ENCODE data around the gene SREBF1. TPM values are rescaled to one million over a fixed set of nuclear protein-coding genes. Genes with fewer than 3 reads are reported as not detected.

Gene SREBF1
- total and polyA plus RNA-seq, 2 of the 8 experiments (the other 6 are each of a cell fraction or from before 2014, with no cell fraction given), result 28.6 to 70.8 TPM

- no peak overlapping the region for H4K91ac ChIP-seq (replicated peaks; ENCODE audit: insufficient read length, low read length)
- H3K79me2 ChIP-seq (ENCODE audit: control insufficient read depth in 1 of 2, insufficient read depth in 2 of 2, low read length in 2 of 2), result no peaks in the 10 kb centered on the region
- ChIA-PET POLR2A (ENCODE audit: partially characterized antibody) (interaction anchor here (12.1 kb wide), 1 partner anchor 13 kb away, joined by 122 read pairs; the partner anchor contains the start of gene SREBF1), CTCF (ENCODE audit: partially characterized antibody) (interaction anchor here (1.1 to 26.2 kb wide), 6 partner anchors 9 to 124 kb away, joined by 3 to 404 read pairs (median 6); no protein-coding TSS in a partner anchor)
- H3K4me1 ChIP-seq (replicated peaks in 1 of 4; ENCODE audit: control insufficient read depth in 3 of 4, insufficient read depth in 4 of 4, low read length in 3 of 4), result peaks cover 0 to 21% (median 13%) of the 10 kb centered on the region in 4 experiments; a peak in 6 of 7 replicates
- no peak overlapping the region for H4K8ac ChIP-seq (ENCODE audit: extremely low read depth, insufficient read depth, low read length)
- H3K36me3 ChIP-seq (ENCODE audit: control insufficient read depth in 2 of 4, insufficient read depth in 4 of 4, low read length in 3 of 4), result no peaks in the 10 kb centered on the region
- H3K56ac ChIP-seq (replicated peaks; ENCODE audit: insufficient read length, low read depth, low read length), result no peak overlapping the region
- no peaks in the 10 kb centered on the region for H3K79me1 ChIP-seq (ENCODE audit: low read depth, low read length)
- H3K4me2 ChIP-seq (ENCODE audit: insufficient read depth in 1 of 2, low read depth in 2 of 2, low read length in 2 of 2), result no peak overlapping the region
- no peak overlapping the region for H2AFZ ChIP-seq (ENCODE audit: low read length)
- H2BK120ac ChIP-seq (replicated peaks; ENCODE audit: low read depth, low read length), result no peak overlapping the region
- H2BK20ac ChIP-seq (ENCODE audit: low read length), result no peak overlapping the region
- H3K4me3 ChIP-seq (ENCODE audit: extremely low read depth in 1 of 4, insufficient read depth in 2 of 4, low read depth in 3 of 4, low read length in 4 of 4), result no peak overlapping the region
- DNase-seq (ENCODE audit: low read depth in 1 of 2, low spot score in 2 of 2), result no peak
- H3K23me2 ChIP-seq (ENCODE audit: low read depth, low read length), result no peaks in the 10 kb centered on the region
- no peak overlapping the region for H2BK5ac ChIP-seq (ENCODE audit: low read depth, low read length)
- no peak for TF ChIP-seq SUZ12 (IDR thresholded peaks at IDR 0.05; ENCODE audit: low read length)
- no peak for TF ChIP-seq JUN (IDR thresholded peaks at IDR 0.05; ENCODE audit: low read depth, low read length)
- no peak for TF ChIP-seq SAP30 (IDR thresholded peaks at IDR 0.05; ENCODE audit: insufficient read depth, insufficient replicate concordance, low read length)
- TF ChIP-seq TCF12 (IDR thresholded peaks at IDR 0.05; ENCODE audit: low read depth, low read length), result no peak
- TF ChIP-seq TEAD4 (IDR thresholded peaks at IDR 0.05; ENCODE audit: low read depth, low read length), result no peak
- H3K23ac ChIP-seq (ENCODE audit: insufficient read length), result no peak overlapping the region
- peak overlapping the region; percentile 77; the same call in 1 of the 2 replicates for H2BK12ac ChIP-seq (ENCODE audit: low read depth, low read length)
- no peak overlapping the region; a peak in 1 of 7 replicates for H3K9ac ChIP-seq (replicated peaks in 1 of 4; ENCODE audit: extremely low read depth in 1 of 4, low read depth in 3 of 4, low read length in 3 of 4)
- H3K27me3 ChIP-seq (replicated peaks in 1 of 4; ENCODE audit: control insufficient read depth in 3 of 4, extremely low read depth in 1 of 4, insufficient read depth in 3 of 4, low read length in 3 of 4), result no peaks in the 10 kb centered on the region; a peak in 1 of 7 replicates
- no peak overlapping the region for H3K4ac ChIP-seq (replicated peaks; ENCODE audit: insufficient read length, low read depth, low read length)
- H2AK5ac ChIP-seq (ENCODE audit: low read depth, low read length), result no peak overlapping the region; the same call in 1 of the 2 replicates
- H4K20me1 ChIP-seq (replicated peaks in 1 of 2; ENCODE audit: control insufficient read depth in 1 of 2, insufficient read depth in 2 of 2, low read length in 2 of 2), result no peaks in the 10 kb centered on the region
- no peak overlapping the region for H2BK15ac ChIP-seq (ENCODE audit: low read length)
- no peaks in the 10 kb centered on the region for H3K9me3 ChIP-seq (ENCODE audit: insufficient read depth in 2 of 2, low read depth in 1 of 2, low read length in 1 of 2)
- FAIRE-seq, result no peak
- 97% methylated on average over 3 of the region's 3 CpGs; no CpG with 5 or more reads in 1 of the 2 experiments for WGBS, 2 experiments (ENCODE audit: extremely low coverage in 1 of 2, insufficient coverage in 1 of 2, insufficient read length in 1 of 2, insufficient replicate concordance in 2 of 2, low coverage in 1 of 2, low lambda C conversion rate in 2 of 2, missing lambda C conversion rate in 1 of 2)
- peak overlapping the region; percentile 40; the same call in 1 of the 2 replicates for H3K18ac ChIP-seq (ENCODE audit: extremely low read depth, low read length)
- no peak overlapping the region for H4K5ac ChIP-seq (ENCODE audit: insufficient read length, low read depth, low read length)
- H3K14ac ChIP-seq (ENCODE audit: insufficient read length), result no peak overlapping the region
- no peak overlapping the region for H3K27ac ChIP-seq (ENCODE audit: low read depth, low read length)
Observed at GRCh38 chr17:17852930-17853329, 16.1 kb upstream of the SREBF1 start.
